T47D (cell line): ENCODE results near the gene TSHZ2.

Experiments
- DNase-seq, 2 experiments: peaks; one replicate each; pipeline versions ENCODE4 v3.0.0 to v3.0.0-alpha.2; 2011 to 2012; ENCODE audit warnings: low read depth in 1 of 2, low spot score in 1 of 2
- JUND ChIP-seq: IDR thresholded peaks from 2 replicates; pipeline ENCODE4 v1.6.1; 2012; ENCODE audit warnings: low read depth
- in situ Hi-C: cut with HindIII; loops from 2 replicates; pipeline ENCODE4 v1.10.0; 2016; ENCODE audit warnings: low sequenced_read_pairs, low pct_unique_long_range_greater_than_20kb

The TSHZ2 gene

GRCh38 chr20:53194306-53195290 is 222.4 kb downstream of the TSHZ2 start:
- DNase-seq = no peak
- no peak for TF ChIP-seq JUND
- in situ Hi-C loops = no loop called here

DNA sequence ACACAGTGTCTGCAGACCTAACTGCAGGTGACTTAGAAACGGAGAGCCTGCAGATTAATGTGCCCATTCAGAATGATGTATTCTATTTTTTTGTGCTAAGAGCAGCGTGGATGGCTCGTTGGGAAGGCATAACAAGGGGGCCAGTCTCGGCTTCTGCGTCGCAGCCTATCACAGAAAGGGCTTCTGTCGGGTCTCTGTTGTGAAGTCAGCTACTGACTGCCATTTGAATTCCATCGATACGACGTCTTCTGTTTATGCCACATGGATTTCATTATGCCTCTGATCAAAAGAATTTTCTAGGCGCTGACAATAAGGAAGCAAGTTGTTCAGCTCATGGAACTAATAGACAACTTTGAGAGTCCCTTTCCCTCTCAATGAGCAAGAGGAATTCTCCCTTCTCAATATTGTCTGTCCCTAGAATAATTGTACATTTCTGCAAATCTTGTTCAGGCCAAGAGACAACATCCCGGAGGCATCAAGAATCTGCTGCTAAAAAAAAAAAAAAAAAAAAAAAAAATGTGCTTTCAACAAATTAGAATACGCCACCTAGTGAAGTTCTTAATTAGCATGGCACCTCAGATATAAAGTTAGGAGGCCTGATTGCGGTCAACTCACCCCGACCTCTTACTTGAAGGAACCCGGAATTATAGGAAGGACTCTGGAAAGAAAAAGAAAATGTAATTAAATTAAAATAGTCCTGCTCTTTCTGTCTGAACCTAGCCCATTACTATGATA is 223.9 kb downstream of the TSHZ2 start:
- no peak for DNase-seq
- in situ Hi-C loops = no loop called here
- no peak for TF ChIP-seq JUND

DNA sequence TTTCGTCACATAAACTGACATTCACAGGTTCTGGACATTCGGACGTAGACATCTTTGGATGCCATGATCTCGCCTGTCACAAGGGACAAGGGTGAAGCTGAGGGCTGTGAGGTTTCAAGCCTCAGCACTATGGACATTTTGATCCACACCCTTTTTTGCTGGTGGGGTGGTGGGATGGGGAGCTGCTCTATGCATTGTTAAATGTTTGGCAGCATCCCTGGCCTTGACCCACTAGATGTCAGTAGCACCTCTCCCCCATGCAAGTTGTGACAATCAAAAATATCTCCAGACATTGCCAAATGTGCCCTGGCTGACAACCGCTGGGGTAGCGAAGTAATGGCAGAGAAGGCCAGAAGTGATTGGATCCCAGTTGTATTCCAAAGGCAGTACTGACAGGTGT is 229.4 kb downstream of the TSHZ2 start:
- DNase-seq = peak in 1 of 2 experiments; percentile 21
- in situ Hi-C loops = no loop called here
- TF ChIP-seq JUND = no peak

DNA sequence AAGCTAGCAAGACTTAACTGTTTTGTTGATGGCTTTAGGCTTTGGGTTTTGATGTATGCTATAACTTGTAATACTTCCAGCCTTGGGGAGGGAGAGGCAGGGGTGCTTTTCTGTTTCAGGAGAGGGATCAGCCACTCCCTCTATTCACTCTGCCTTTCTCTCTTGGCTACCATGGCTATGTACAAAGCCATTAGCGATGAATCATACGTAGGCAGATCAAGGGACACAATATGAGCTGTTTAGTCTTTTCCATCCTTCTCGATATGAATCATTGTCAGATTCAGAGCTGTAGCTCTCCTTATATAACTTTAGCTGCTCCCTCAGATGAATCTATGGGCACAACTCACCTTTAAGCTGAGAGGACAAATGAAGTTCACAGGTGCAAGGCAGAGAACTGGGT is 230.6 kb downstream of the TSHZ2 start:
- in situ Hi-C loops = no loop called here
- TF ChIP-seq JUND = no peak
- no peak for DNase-seq

GRCh38 chr20:53205046-53205445 is 232.9 kb downstream of the TSHZ2 start:
- no peak for TF ChIP-seq JUND
- in situ Hi-C loops = no loop called here

GRCh38 chr20:53208110-53208832 is 236.1 kb downstream of the TSHZ2 start:
- TF ChIP-seq JUND = no peak
- no peak for DNase-seq
- in situ Hi-C loops = no loop called here

More at GRCh38 chr20:53205046-53205445, 232.9 kb downstream of the TSHZ2 start:
- no peak for DNase-seq

- in situ Hi-C loops = no loop called here
- no peak for TF ChIP-seq JUND
- DNase-seq = no peak
Measured at GRCh38 chr20:53210041-53210440, 237.9 kb downstream of the TSHZ2 start.

GRCh38 chr20:53210931-53211330 is 238.8 kb downstream of the TSHZ2 start:
- TF ChIP-seq JUND = no peak
- no peak for DNase-seq
- in situ Hi-C loops = no loop called here

DNA sequence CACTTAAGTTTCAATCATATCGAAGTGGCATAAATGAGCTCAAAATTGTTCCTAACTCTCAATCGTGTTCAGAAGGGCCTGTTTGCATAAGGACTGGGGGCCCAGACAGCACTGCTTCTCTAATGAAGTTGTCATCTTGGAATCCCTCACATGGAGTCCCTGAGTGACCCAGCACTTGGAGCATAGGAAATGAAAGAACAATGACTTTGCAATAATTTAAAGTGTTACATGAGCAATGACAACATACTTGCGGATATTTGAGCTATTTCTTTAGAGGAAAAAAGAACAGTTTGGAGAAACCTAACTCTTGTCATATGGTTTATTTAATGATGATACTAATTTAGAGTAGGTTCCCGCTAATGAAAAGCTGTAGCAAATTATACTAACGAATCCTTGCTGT is 239.9 kb downstream of the TSHZ2 start:
- DNase-seq = no peak
- in situ Hi-C loops = no loop called here
- no peak for TF ChIP-seq JUND

- no peak for DNase-seq
- no peak for TF ChIP-seq JUND
- in situ Hi-C loops = no loop called here
Measured at GRCh38 chr20:53214392-53214791, 242.2 kb downstream of the TSHZ2 start.

DNA sequence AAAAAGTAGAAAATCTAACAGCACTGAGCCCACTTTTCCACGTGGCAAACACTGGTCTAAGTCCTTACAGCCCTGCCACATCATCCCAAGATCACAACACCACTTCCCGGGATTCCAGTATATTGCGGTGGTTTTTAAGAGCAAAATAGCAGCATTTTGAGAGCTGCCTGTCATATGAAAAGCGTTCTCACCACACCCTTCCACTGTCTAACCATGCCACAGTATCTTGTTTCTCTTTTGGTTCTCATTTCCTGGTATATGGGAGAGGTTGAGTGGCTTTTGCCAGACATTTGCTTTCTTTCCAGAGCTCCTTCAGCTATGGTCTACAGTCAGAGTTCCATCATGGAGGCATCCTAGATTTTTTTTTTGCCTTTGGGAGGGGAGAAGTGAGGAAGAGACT is 243.0 kb downstream of the TSHZ2 start:
- no peak for DNase-seq
- in situ Hi-C loops = no loop called here
- TF ChIP-seq JUND = no peak

- no peak for DNase-seq
- in situ Hi-C loops = no loop called here
- no peak for TF ChIP-seq JUND
Measured at GRCh38 chr20:53216478-53216855, 244.3 kb downstream of the TSHZ2 start.
